ENCODE results near the gene NUCKS1.

NUCKS1 gene

GRCh38 chr1:205710201-205711062 is 39.5 kb downstream of the NUCKS1 start:
- Mint-ChIP-seq H3K4me1 (peaks cover 13% of the 10 kb centered on the region), H3K9me3 (no peaks in the 10 kb centered on the region), H3K36me3 (peaks cover 40% of the 10 kb centered on the region), H3K27me3 (no peaks in the 10 kb centered on the region), H3K4me3 (no peak overlapping the region), H3K27ac (no peak overlapping the region)
- DNase-seq: no peak
- CTCF ChIA-PET: interaction anchor here (1.0 to 13.6 kb wide), 17 partner anchors 10 to 267 kb away, joined by 3 to 205 read pairs (median 7); no protein-coding TSS in a partner anchor

GRCh38 chr1:205709640-205710039 is 40.3 kb downstream of the NUCKS1 start:
- DNase-seq: no peak
- Mint-ChIP-seq H3K27ac (no peak overlapping the region), H3K36me3 (peaks cover 37% of the 10 kb centered on the region), H3K27me3 (no peaks in the 10 kb centered on the region), H3K4me3 (no peak overlapping the region), H3K9me3 (no peaks in the 10 kb centered on the region), H3K4me1 (peaks cover 18% of the 10 kb centered on the region)
- CTCF ChIA-PET: interaction anchor here (1.0 to 13.6 kb wide), 11 partner anchors 9 to 268 kb away, joined by 3 to 205 read pairs (median 12); no protein-coding TSS in a partner anchor

GRCh38 chr1:205709059-205709398 is 41.0 kb downstream of the NUCKS1 start:
- Mint-ChIP-seq H3K27ac (no peak overlapping the region), H3K36me3 (peaks cover 37% of the 10 kb centered on the region), H3K9me3 (no peaks in the 10 kb centered on the region), H3K4me1 (peaks cover 19% of the 10 kb centered on the region), H3K27me3 (no peaks in the 10 kb centered on the region), H3K4me3 (no peak overlapping the region)
- no peak for DNase-seq
- CTCF ChIA-PET: interaction anchor here (2.9 to 13.6 kb wide), 3 partner anchors 32 to 74 kb away, joined by 12 to 205 read pairs (median 38); no protein-coding TSS in a partner anchor

GRCh38 chr1:205706601-205707502 is 43.1 kb downstream of the NUCKS1 start:
- H3K27ac Mint-ChIP-seq: no peak overlapping the region
- CTCF ChIA-PET: interaction anchor here (1.3 to 13.6 kb wide), 2 partner anchors 49 to 61 kb away, joined by 4 to 205 read pairs; no protein-coding TSS in a partner anchor
- H3K36me3 Mint-ChIP-seq: peaks cover 43% of the 10 kb centered on the region
- H3K27me3 Mint-ChIP-seq: no peaks in the 10 kb centered on the region
- no peaks in the 10 kb centered on the region for H3K9me3 Mint-ChIP-seq
- no peak overlapping the region for H3K4me3 Mint-ChIP-seq
- no peak for DNase-seq
- peaks cover 19% of the 10 kb centered on the region for H3K4me1 Mint-ChIP-seq

GRCh38 chr1:205704903-205705302 is 45.1 kb downstream of the NUCKS1 start:
- no peak for DNase-seq
- Mint-ChIP-seq H3K27me3 (no peaks in the 10 kb centered on the region), H3K4me1 (peaks cover 19% of the 10 kb centered on the region), H3K27ac (no peak overlapping the region), H3K9me3 (no peaks in the 10 kb centered on the region), H3K4me3 (no peak overlapping the region), H3K36me3 (peaks cover 36% of the 10 kb centered on the region)
- CTCF ChIA-PET: interaction anchor here (1.1 to 13.6 kb wide), 2 partner anchors 26 to 47 kb away, joined by 3 to 205 read pairs; no protein-coding TSS in a partner anchor

GRCh38 chr1:205703072-205703471 is 46.9 kb downstream of the NUCKS1 start:
- H3K36me3 Mint-ChIP-seq: peaks cover 30% of the 10 kb centered on the region
- H3K27ac Mint-ChIP-seq: no peak overlapping the region
- H3K4me1 Mint-ChIP-seq: peaks cover 19% of the 10 kb centered on the region
- CTCF ChIA-PET: interaction anchor here (0.6 to 13.6 kb wide), 4 partner anchors 9 to 1746 kb away, joined by 3 to 205 read pairs (median 6); no protein-coding TSS in a partner anchor
- H3K4me3 Mint-ChIP-seq: no peak overlapping the region
- no peaks in the 10 kb centered on the region for H3K27me3 Mint-ChIP-seq
- DNase-seq: no peak
- H3K9me3 Mint-ChIP-seq: no peaks in the 10 kb centered on the region

GRCh38 chr1:205701891-205702290 is 48.1 kb downstream of the NUCKS1 start:
- H3K36me3 Mint-ChIP-seq: peaks cover 27% of the 10 kb centered on the region
- H3K9me3 Mint-ChIP-seq: no peaks in the 10 kb centered on the region

GRCh38 chr1:205701420-205701819 is 48.6 kb downstream of the NUCKS1 start:
- DNase-seq: no peak
- H3K36me3 Mint-ChIP-seq: peaks cover 23% of the 10 kb centered on the region
- peaks cover 8% of the 10 kb centered on the region for H3K4me1 Mint-ChIP-seq
- H3K27ac Mint-ChIP-seq: no peak overlapping the region
- CTCF ChIA-PET: interaction anchor here (1.2 to 2.2 kb wide), 4 partner anchors 10 to 276 kb away, joined by 3 to 11 read pairs (median 8); no protein-coding TSS in a partner anchor
- peaks cover 16% of the 10 kb centered on the region for H3K27me3 Mint-ChIP-seq
- no peak overlapping the region for H3K4me3 Mint-ChIP-seq
- H3K9me3 Mint-ChIP-seq: no peaks in the 10 kb centered on the region

More at GRCh38 chr1:205701891-205702290, 48.1 kb downstream of the NUCKS1 start:
- CTCF ChIA-PET: interaction anchor here (2.2 kb wide), 2 partner anchors 10 to 43 kb away, joined by 8 to 11 read pairs; no protein-coding TSS in a partner anchor
- H3K4me3 Mint-ChIP-seq: no peak overlapping the region
- DNase-seq: no peak
- H3K27me3 Mint-ChIP-seq: peaks cover 12% of the 10 kb centered on the region
- no peak overlapping the region for H3K27ac Mint-ChIP-seq
- H3K4me1 Mint-ChIP-seq: peaks cover 13% of the 10 kb centered on the region

GRCh38 chr1:205700865-205701401 is 49.0 kb downstream of the NUCKS1 start:
- no peaks in the 10 kb centered on the region for H3K9me3 Mint-ChIP-seq

GRCh38 chr1:205699416-205699815 is 50.6 kb downstream of the NUCKS1 start:
- H3K4me1 Mint-ChIP-seq: no peaks in the 10 kb centered on the region
- H3K36me3 Mint-ChIP-seq: peaks cover 18% of the 10 kb centered on the region
- H3K4me3 Mint-ChIP-seq: no peak overlapping the region
- DNase-seq: no peak
- H3K27ac Mint-ChIP-seq: no peak overlapping the region
- no peaks in the 10 kb centered on the region for H3K9me3 Mint-ChIP-seq
- peaks cover 28% of the 10 kb centered on the region for H3K27me3 Mint-ChIP-seq
- CTCF ChIA-PET: no interaction called here

More at GRCh38 chr1:205700865-205701401, 49.0 kb downstream of the NUCKS1 start:
- peaks cover 23% of the 10 kb centered on the region for H3K36me3 Mint-ChIP-seq
- no peak overlapping the region for H3K27ac Mint-ChIP-seq
- DNase-seq: no peak
- H3K4me3 Mint-ChIP-seq: no peak overlapping the region
- H3K27me3 Mint-ChIP-seq: peaks cover 21% of the 10 kb centered on the region
- peaks cover 7% of the 10 kb centered on the region for H3K4me1 Mint-ChIP-seq
- CTCF ChIA-PET: interaction anchor here (1.2 to 2.2 kb wide), 3 partner anchors 11 to 276 kb away, joined by 3 to 11 read pairs (median 9); no protein-coding TSS in a partner anchor

GRCh38 chr1:205698921-205699320 is 51.1 kb downstream of the NUCKS1 start:
- Mint-ChIP-seq H3K36me3 (peaks cover 18% of the 10 kb centered on the region), H3K4me1 (no peaks in the 10 kb centered on the region), H3K27ac (no peak overlapping the region), H3K9me3 (no peaks in the 10 kb centered on the region), H3K27me3 (peaks cover 30% of the 10 kb centered on the region), H3K4me3 (no peak overlapping the region)
- CTCF ChIA-PET: no interaction called here
- no peak for DNase-seq

GRCh38 chr1:205693421-205693991 is 56.5 kb downstream of the NUCKS1 start:
- H3K4me1 Mint-ChIP-seq: peaks cover 2% of the 10 kb centered on the region

GRCh38 chr1:205692423-205692822 is 57.6 kb downstream of the NUCKS1 start:
- CTCF ChIA-PET: no interaction called here
- no peak overlapping the region for H3K27ac Mint-ChIP-seq
- H3K27me3 Mint-ChIP-seq: peaks cover 78% of the 10 kb centered on the region
- no peaks in the 10 kb centered on the region for H3K9me3 Mint-ChIP-seq
- no peaks in the 10 kb centered on the region for H3K36me3 Mint-ChIP-seq
- no peak overlapping the region for H3K4me3 Mint-ChIP-seq
- H3K4me1 Mint-ChIP-seq: peaks cover 2% of the 10 kb centered on the region
- DNase-seq: no peak

More at GRCh38 chr1:205693421-205693991, 56.5 kb downstream of the NUCKS1 start:
- no peak for DNase-seq
- Mint-ChIP-seq H3K4me3 (no peak overlapping the region), H3K9me3 (no peaks in the 10 kb centered on the region), H3K27ac (no peak overlapping the region), H3K27me3 (peaks cover 74% of the 10 kb centered on the region), H3K36me3 (no peaks in the 10 kb centered on the region)
- CTCF ChIA-PET: interaction anchor here (1.0 to 2.2 kb wide), 2 partner anchors 17 to 35 kb away, joined by 7 to 13 read pairs; no protein-coding TSS in a partner anchor

All from activated naive CD4-positive, alpha-beta T cell treated with anti-CD3 and anti-CD28 coated beads, Interleukin-2, amount 10 ng/mL, durations not matched to agents 7 days and 5 days (primary cell).